GM21825 (cell line): ENCODE measurements around the gene SYK.

Source experiments
- ATAC-seq: cut with Tn5 transposase; IDR thresholded peaks from one replicate; pipeline ENCODE4 v1.9.1; 2021; ENCODE audit warnings: mild to moderate bottlenecking, moderate library complexity; ENCODE audit not compliant: unreplicated experiment

Gene SYK

GRCh38 chr9:90900130-90900529 is 98.5 kb downstream of the SYK start:
- ATAC-seq = no peak

GRCh38 chr9:90901933-90902332 is 100.3 kb downstream of the SYK start:
- ATAC-seq = no peak

GRCh38 chr9:90903766-90904424 is 102.3 kb downstream of the SYK start:
- ATAC-seq = no peak

- no peak for ATAC-seq
These were observed 103.3 kb downstream of the SYK start for GRCh38 chr9:90904706-90905478.

GRCh38 chr9:90905822-90906221 is 104.2 kb downstream of the SYK start:
- ATAC-seq = no peak

- ATAC-seq = no peak
These were observed 104.9 kb downstream of the SYK start for GRCh38 chr9:90906316-90907055.

GRCh38 chr9:90907056-90907445 is 105.4 kb downstream of the SYK start:
- ATAC-seq = no peak

- ATAC-seq = no peak
These were observed 106.2 kb downstream of the SYK start for GRCh38 chr9:90907790-90908189.

- ATAC-seq = no peak
These were observed 107.6 kb downstream of the SYK start for GRCh38 chr9:90909225-90909624.

GRCh38 chr9:90909747-90910283 is 108.2 kb downstream of the SYK start:
- no peak for ATAC-seq

- ATAC-seq = no peak
These were observed 112.6 kb downstream of the SYK start for GRCh38 chr9:90914196-90914595.

GRCh38 chr9:90914868-90915483 is 113.4 kb downstream of the SYK start:
- ATAC-seq = peak; percentile 75

- no peak for ATAC-seq
These were observed 114.1 kb downstream of the SYK start for GRCh38 chr9:90915693-90916092.

- ATAC-seq = no peak
These were observed 114.6 kb downstream of the SYK start for GRCh38 chr9:90916147-90916734.

- no peak for ATAC-seq
These were observed 118.3 kb downstream of the SYK start for GRCh38 chr9:90919883-90920282.

- ATAC-seq = no peak
These were observed 119.5 kb downstream of the SYK start for GRCh38 chr9:90921104-90921503.

- ATAC-seq = no peak
These were observed 120.3 kb downstream of the SYK start for GRCh38 chr9:90921969-90922368.

GRCh38 chr9:90925581-90926257 is 124.1 kb downstream of the SYK start:
- no peak for ATAC-seq

GRCh38 chr9:90926936-90927335 is 125.3 kb downstream of the SYK start:
- ATAC-seq = no peak

- ATAC-seq = no peak
These were observed 125.9 kb downstream of the SYK start for GRCh38 chr9:90927496-90927895.
